ENCODE measurements around the gene PRKG1. TPM values are rescaled to one million over a fixed set of nuclear protein-coding genes. Genes with fewer than 3 reads are reported as not detected.

Gene PRKG1
- total and polyA plus RNA-seq, 7 donors: 4.5 to 49.0 (median 31.7) TPM

DNA sequence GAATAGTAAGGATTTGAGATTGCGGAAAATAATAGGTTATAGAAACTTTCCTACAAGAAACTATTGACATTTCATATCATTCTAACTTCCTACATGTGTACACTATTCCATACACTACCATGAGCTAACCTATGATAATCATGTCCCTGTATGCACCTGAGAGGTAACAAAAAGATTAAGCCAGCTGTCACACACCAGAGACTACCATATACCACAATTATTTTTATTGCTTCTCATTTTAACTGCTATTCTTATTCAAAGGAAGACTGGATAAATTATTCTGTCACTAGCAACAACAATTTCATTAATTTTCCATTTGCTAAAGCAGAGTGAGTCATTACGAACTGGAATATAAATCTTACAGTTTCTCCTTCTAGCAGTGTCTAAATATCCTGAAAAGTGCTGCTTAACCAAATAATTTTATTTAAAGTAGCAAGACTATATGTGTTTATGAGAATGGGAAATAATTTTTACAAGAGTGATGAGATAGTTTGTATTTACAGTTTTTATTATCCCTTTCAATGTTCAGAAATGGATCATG lies 1004.2 kb downstream of the PRKG1 start:
- 91 to 96% (median 91%) methylated on average over 2 of the region's 2 CpGs for WGBS, 3 donors
- Histone ChIP-seq H3K9me3 (no peaks in the 10 kb centered on the region), H3K4me3 (no peak overlapping the region), H3K4me1 (no peaks in the 10 kb centered on the region), H3K36me3 (ENCODE audit: insufficient read depth in 1 of 2, low read depth in 1 of 2) (no peaks in the 10 kb centered on the region), H3K27me3 (ENCODE audit: insufficient read depth in 3 of 3, low read length in 2 of 3) (no peaks in the 10 kb centered on the region), H3K27ac (no peak overlapping the region)
- DNase-seq: no peak
- ATAC-seq: no peak
- TF ChIP-seq, protein P1, sequence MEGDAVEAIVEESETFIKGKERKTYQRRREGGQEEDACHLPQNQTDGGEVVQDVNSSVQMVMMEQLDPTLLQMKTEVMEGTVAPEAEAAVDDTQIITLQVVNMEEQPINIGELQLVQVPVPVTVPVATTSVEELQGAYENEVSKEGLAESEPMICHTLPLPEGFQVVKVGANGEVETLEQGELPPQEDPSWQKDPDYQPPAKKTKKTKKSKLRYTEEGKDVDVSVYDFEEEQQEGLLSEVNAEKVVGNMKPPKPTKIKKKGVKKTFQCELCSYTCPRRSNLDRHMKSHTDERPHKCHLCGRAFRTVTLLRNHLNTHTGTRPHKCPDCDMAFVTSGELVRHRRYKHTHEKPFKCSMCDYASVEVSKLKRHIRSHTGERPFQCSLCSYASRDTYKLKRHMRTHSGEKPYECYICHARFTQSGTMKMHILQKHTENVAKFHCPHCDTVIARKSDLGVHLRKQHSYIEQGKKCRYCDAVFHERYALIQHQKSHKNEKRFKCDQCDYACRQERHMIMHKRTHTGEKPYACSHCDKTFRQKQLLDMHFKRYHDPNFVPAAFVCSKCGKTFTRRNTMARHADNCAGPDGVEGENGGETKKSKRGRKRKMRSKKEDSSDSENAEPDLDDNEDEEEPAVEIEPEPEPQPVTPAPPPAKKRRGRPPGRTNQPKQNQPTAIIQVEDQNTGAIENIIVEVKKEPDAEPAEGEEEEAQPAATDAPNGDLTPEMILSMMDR (IDR thresholded peaks at IDR 0.05): no peak
- intact Hi-C loops (cut with DNase I): loop anchor here in 1 of 2 donors (10.0 kb wide), 1 partner anchor 136 kb away; no protein-coding TSS in a partner anchor

DNA sequence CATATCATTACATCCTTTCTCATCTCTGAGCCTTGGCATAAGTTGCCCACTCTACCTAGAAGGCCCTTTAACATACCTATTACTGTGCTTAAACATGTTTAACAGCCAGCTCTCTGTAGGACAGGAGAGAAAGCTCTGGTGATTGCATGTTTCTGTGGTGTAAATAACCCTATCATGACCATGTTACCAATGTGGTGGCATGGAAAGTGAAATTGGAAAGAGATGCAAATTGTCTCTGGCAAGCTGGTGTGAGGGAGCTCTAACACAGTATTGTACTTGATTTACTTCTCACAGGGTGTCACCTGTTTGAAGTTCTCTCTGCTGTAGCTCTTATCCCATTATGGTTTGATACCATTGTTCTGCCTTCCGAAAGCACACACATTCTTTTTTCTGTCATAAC lies 1008.0 kb downstream of the PRKG1 start:
- TF ChIP-seq, protein P1 (IDR thresholded peaks at IDR 0.05): no peak
- Histone ChIP-seq H3K4me1 (no peaks in the 10 kb centered on the region), H3K4me3 (no peak overlapping the region), H3K36me3 (ENCODE audit: insufficient read depth in 1 of 2, low read depth in 1 of 2) (no peaks in the 10 kb centered on the region), H3K9me3 (no peaks in the 10 kb centered on the region), H3K27me3 (ENCODE audit: insufficient read depth in 3 of 3, low read length in 2 of 3) (no peaks in the 10 kb centered on the region), H3K27ac (no peak overlapping the region)
- 91 to 94% (median 93%) methylated on average over 1 of the region's 1 CpG for WGBS, 3 donors
- intact Hi-C loops (cut with DNase I): no loop called here
- DNase-seq: no peak
- ATAC-seq: no peak

DNA sequence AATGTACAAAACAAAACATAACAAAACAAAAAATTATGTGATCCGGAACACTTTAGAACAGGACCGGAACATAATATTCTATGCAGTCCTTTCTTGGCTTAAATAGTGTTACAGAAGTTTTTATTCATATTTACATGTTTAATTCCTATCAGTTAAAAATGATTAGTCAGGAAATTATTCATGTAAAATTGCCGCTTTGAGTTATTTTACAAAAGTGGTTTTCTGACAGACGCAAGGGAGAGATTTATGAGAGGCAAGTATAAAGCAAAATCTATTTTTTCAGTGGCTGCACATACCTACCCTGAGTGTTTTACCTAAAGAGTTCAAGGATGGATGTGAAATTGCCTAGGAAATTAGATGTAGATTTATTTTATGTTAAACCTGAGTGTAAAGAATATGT lies 1009.1 kb downstream of the PRKG1 start:
- H3K27ac ChIP-seq: no peak overlapping the region
- no peak for ATAC-seq
- H3K27me3 ChIP-seq (ENCODE audit: insufficient read depth in 3 of 3, low read length in 2 of 3): no peaks in the 10 kb centered on the region
- no peaks in the 10 kb centered on the region for H3K36me3 ChIP-seq (ENCODE audit: insufficient read depth in 1 of 2, low read depth in 1 of 2)
- intact Hi-C loops (cut with DNase I): no loop called here
- 79 to 95% (median 81%) methylated on average over 4 of the region's 4 CpGs for WGBS, 3 donors
- no peak overlapping the region for H3K4me3 ChIP-seq
- H3K9me3 ChIP-seq: no peaks in the 10 kb centered on the region
- H3K4me1 ChIP-seq: no peaks in the 10 kb centered on the region
- TF ChIP-seq, protein P1 (IDR thresholded peaks at IDR 0.05): no peak
- DNase-seq: no peak

DNA sequence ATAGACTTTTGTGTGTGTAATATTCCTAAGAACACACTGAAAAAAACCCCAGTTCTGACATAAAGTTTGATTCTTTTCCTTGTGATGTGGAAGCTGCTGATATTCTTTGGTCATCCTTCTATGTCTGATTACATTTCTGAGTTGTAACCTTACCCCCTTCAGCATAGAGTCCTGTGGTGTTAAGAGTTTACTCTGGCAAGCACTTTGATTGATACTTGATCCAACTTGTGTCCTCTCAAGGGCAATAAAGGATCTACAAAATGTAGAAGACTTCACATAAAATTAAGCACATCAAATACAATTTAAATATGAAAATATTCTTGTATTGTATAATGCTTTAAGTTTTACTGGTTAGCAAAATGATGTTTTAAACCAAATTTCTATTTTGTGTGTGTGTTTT lies 1018.1 kb downstream of the PRKG1 start:
- no peak overlapping the region for H3K4me3 ChIP-seq
- peaks cover 15% of the 10 kb centered on the region for H3K4me1 ChIP-seq
- no peaks in the 10 kb centered on the region for H3K9me3 ChIP-seq
- H3K36me3 ChIP-seq (ENCODE audit: insufficient read depth in 1 of 2, low read depth in 1 of 2): no peaks in the 10 kb centered on the region
- DNase-seq (no peak), ATAC-seq (peak in 2 of 4 donors; percentile 59 to 62)
- no peak overlapping the region for H3K27ac ChIP-seq
- intact Hi-C loops (cut with DNase I): no loop called here
- H3K27me3 ChIP-seq (ENCODE audit: insufficient read depth in 3 of 3, low read length in 2 of 3): no peaks in the 10 kb centered on the region
- TF ChIP-seq, protein P1 (IDR thresholded peaks at IDR 0.05): no peak

DNA sequence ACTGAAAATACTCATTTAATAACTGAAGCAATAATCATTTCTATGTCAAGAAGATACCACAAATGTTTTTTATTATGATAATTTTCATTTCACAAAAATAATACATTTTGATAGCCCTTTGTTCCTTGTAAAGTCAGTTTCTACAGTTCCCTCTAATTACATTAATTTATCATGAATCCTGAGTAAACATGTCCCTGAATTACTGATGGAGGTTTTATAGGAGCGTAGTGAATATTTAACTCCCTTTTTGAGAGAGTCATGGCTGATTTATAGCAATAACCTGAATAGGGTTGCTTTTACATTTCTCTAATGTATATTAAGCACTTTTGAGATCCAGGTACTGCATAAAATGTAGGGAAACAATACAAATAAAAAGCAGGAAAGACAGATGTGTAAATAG lies 1023.8 kb downstream of the PRKG1 start:
- H3K36me3 ChIP-seq (ENCODE audit: insufficient read depth in 1 of 2, low read depth in 1 of 2): no peaks in the 10 kb centered on the region
- 93 to 94% (median 93%) methylated on average over 1 of the region's 1 CpG for WGBS, 3 donors
- no peak overlapping the region for H3K27ac ChIP-seq
- DNase-seq (no peak), ATAC-seq (no peak)
- H3K4me1 ChIP-seq: peaks cover 4% of the 10 kb centered on the region
- TF ChIP-seq, protein P1 (IDR thresholded peaks at IDR 0.05): no peak
- no peaks in the 10 kb centered on the region for H3K9me3 ChIP-seq
- no peak overlapping the region for H3K4me3 ChIP-seq
- no peaks in the 10 kb centered on the region for H3K27me3 ChIP-seq (ENCODE audit: insufficient read depth in 3 of 3, low read length in 2 of 3)
- intact Hi-C loops (cut with DNase I): no loop called here
